Mucosa of descending colon (tissue), 3 donors: ENCODE data around the gene CNDP1. TPM values are rescaled to one million over a fixed set of nuclear protein-coding genes. Genes with fewer than 3 reads are reported as not detected.
"Not testable (repeated sequence)": the region's sequence is repeated elsewhere in the genome, so short reads cannot be mapped to it uniquely, and the experiment has no call there.

Experiments
- ATAC-seq: fragments of 200-7000 bp; cut with Tn5 transposase; one replicate; pipeline ENCODE4 v1.9.1; 2020; ENCODE audit warnings: mild to moderate bottlenecking, moderate library complexity
- DNase-seq, 3 donors: peaks; one replicate each; pipeline ENCODE4 v3.0.0-alpha.2; 2020
- H3K36me3 ChIP-seq: fragments of 200-600 bp; one replicate; pipeline ENCODE4 v1.8.0; 2021; ENCODE audit warnings: low read depth, mild to moderate bottlenecking
- H3K4me1 ChIP-seq: fragments of 200-600 bp; one replicate; pipeline ENCODE4 v1.8.0; 2021; ENCODE audit warnings: low read depth, mild to moderate bottlenecking
- H3K4me3 ChIP-seq: fragments of 200-600 bp; one replicate; pipeline ENCODE4 v1.8.0; 2021; ENCODE audit warnings: mild to moderate bottlenecking
- H3K9me3 ChIP-seq: fragments of 200-600 bp; one replicate; pipeline ENCODE4 v1.8.0; 2021; ENCODE audit warnings: mild to moderate bottlenecking
- CTCF ChIP-seq: fragments of 200-600 bp; IDR thresholded peaks from one replicate; pipeline ENCODE4 v1.8.0; 2022; ENCODE audit warnings: antibody characterized with exemption, mild to moderate bottlenecking
- intact Hi-C, 2 donors: fragments of 100-400 bp; cut with DNase I in 1 of 2; cut with micrococcal nuclease in 1 of 2; formaldehyde crosslinking; loops; one replicate each; pipeline versions ENCODE4 v1.11.0 to v1.11.1; 2022; cut with DNase I, micrococcal nuclease
- total RNA-seq, 3 donors: library from RNA; stranded (reverse); fragmentation: NEBNext Ultra II Directional in 2 of 3; extraction: Animal tissue kit (Norgen Biotek cat#: 25700) in 2 of 3; gene quantifications; one replicate each; pipeline versions ENCODE4 v1.2.1 to v1.2.4, GENCODE V29; 2021 to 2023
- donor health status: DM: no; HTN: no; CAD: no; lungs with moderate emphysema.
- donor health status: DM: no; HTN: no; CAD: no.
- donor health status: DM: no; HTN: yes; CAD: no.

Gene CNDP1
- total RNA-seq, 3 donors from 2014 or later: 0.19 to 0.32 (median 0.19) TPM

- DNase-seq: peak in 1 of 3 donors; percentile 10
- no peak for TF ChIP-seq CTCF
Observed at GRCh38 chr18:74520096-74520833, 14.0 kb upstream of the CNDP1 start.

GRCh38 chr18:74521068-74521725 lies 13.1 kb upstream of the CNDP1 start:
- intact Hi-C loops: no loop called here
- no peaks in the 10 kb centered on the region for H3K36me3 ChIP-seq
- peak in 1 of 3 donors; percentile 21 for DNase-seq

More at GRCh38 chr18:74520096-74520833, 14.0 kb upstream of the CNDP1 start:
- Histone ChIP-seq H3K4me3 (no peak overlapping the region), H3K36me3 (no peaks in the 10 kb centered on the region), H3K4me1 (peaks cover 6% of the 10 kb centered on the region), H3K9me3 (no peaks in the 10 kb centered on the region)
- ATAC-seq: no peak
- intact Hi-C loops: no loop called here

GRCh38 chr18:74522635-74523548 lies 11.4 kb upstream of the CNDP1 start:
- intact Hi-C loops: no loop called here
- no peak for TF ChIP-seq CTCF
- Histone ChIP-seq H3K9me3 (no peaks in the 10 kb centered on the region), H3K4me1 (peaks cover 9% of the 10 kb centered on the region), H3K36me3 (no peaks in the 10 kb centered on the region), H3K4me3 (no peak overlapping the region)
- DNase-seq (peak in 1 of 3 donors; percentile 23), ATAC-seq (no peak)

More at GRCh38 chr18:74521068-74521725, 13.1 kb upstream of the CNDP1 start:
- ATAC-seq: no peak
- H3K4me3 ChIP-seq: no peak overlapping the region
- no peak for TF ChIP-seq CTCF
- no peaks in the 10 kb centered on the region for H3K9me3 ChIP-seq
- peaks cover 9% of the 10 kb centered on the region for H3K4me1 ChIP-seq

- Histone ChIP-seq H3K4me1 (peaks cover 9% of the 10 kb centered on the region), H3K9me3 (no peaks in the 10 kb centered on the region), H3K4me3 (no peak overlapping the region), H3K36me3 (no peaks in the 10 kb centered on the region)
- intact Hi-C loops: no loop called here
- peak in 2 of 3 donors; percentile 60 to 67 for DNase-seq
- peak; percentile 70 for ATAC-seq
- no peak for TF ChIP-seq CTCF
Observed at GRCh38 chr18:74524097-74524496, 10.2 kb upstream of the CNDP1 start.

GRCh38 chr18:74524915-74525314 lies 9.4 kb upstream of the CNDP1 start:
- ATAC-seq, H3K36me3 ChIP-seq, DNase-seq, intact Hi-C loops, H3K9me3 ChIP-seq, H3K4me3 ChIP-seq, H3K4me1 ChIP-seq: not testable (repeated sequence)
